Epithelial cell of prostate (primary cell): ENCODE measurements around the gene KRTAP5-3.

Experiments used
- DNase-seq: peaks from one replicate; pipeline ENCODE4 v3.0.0-alpha.2; 2011; ENCODE audit warnings: low read depth, low spot score
- H3K27ac ChIP-seq: fragments of 450-650 bp; 2 replicates; pipeline ENCODE4 v1.5.1; 2017; ENCODE audit warnings: mild to moderate bottlenecking

Gene KRTAP5-3

DNA sequence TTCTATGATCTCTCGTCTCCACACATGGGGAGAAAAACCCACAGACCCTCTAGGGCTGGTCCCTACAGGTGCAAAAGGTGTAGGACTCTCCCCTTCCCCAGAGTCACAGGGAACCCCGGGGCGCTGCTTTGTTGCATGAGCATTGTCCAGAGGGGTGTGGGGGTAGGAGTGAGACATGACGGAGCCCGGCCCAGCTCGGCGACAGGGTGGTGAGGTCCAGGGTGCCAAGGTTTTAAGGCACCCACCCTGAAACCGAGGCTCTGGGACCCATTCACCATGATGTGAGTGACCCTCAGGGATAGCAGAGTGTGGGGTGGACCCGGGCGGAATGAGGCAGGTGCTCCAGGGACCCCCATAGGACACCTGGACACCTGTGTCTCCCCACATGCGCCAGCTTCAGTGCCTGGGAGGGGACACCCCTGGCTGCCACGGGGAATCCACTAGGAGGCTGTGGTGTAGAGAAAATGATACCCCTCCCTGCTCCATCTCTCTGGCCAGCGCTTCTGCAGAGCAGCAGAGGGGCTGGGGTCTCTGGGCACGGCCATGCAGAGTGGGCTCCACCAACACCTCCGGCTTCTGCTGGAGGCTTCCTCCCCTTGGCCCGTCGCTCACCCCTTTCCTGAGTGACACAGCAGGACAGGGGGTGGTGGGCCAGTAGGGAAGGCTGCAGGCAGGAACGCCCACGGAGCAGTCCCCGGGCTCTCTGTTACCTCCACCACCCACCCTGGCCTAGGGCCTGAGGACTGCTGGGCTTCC lies 36.5 kb upstream of the KRTAP5-3 start:
- no peak overlapping the region for H3K27ac ChIP-seq

DNA sequence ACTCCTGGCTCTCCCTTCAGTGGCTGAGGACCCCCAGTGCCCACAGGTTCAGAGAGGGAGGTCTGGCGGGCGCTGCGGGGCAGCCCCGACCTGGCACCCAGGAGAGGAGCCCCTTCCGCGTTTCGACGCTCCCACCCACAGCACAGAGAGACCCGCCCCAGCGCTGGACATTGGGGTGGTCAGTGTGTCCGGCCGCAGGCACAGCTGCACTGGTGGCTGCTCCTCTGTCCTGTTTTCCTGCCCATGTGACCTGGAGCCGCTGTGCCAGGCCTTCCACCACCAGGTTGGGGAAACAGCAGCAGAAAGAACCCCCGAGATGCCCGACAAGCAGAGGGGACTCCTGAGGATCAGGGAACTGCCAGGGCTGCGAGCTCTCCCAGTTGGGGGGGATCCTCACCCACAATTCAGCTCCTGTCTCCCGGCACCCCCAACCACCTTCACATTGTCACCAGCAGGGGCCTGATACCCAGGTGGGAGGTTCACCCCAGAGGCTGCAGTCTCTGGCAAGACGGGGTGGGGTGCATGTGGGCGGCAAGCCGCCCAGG lies 35.0 kb upstream of the KRTAP5-3 start:
- no peak overlapping the region for H3K27ac ChIP-seq

More for the DNA sequence above, 36.5 kb upstream of the KRTAP5-3 start:
- no peak for DNase-seq

DNA sequence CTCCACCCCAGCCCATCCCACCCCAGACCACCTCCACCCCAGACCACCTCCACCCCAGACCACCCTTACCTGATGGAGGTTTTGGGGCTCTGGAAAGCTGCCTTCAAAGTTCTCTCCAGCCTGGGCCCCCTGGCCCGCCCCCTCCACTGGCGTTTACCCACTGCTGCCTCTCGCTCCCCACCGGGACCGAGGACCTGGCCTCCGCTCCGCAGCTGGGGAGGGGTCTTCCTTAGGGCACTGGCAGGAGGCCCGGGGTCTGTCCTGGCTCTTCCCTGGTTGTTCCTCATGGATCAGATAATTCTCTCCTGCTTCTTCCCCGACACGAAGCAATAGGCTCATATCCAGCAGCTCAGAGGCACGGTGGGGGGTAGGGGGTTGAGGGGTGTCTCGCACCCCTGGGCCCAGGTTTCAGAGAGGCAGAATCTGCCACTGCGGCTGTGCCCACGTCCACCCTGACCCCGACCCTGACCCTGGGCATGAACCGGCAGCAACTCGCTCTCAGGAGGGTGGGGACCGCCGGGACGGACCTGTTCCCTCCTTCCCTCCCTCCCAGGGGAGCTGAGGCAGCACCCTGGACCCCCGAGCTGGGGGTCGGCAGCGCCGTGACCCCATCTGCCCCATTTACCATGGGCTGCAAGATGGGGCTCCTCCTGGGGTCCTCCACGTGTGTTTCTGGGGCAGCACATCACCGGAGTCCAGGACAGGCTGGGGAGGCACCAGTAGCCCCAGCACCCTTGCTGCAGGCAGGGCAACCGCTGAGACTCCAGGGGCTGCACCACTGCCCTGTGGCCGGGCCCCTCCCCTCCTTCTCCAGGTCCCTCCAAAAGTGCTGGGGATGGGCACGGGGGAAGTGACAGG lies 34.3 kb upstream of the KRTAP5-3 start:
- no peak for DNase-seq
- H3K27ac ChIP-seq: no peak overlapping the region

More for the DNA sequence above, 35.0 kb upstream of the KRTAP5-3 start:
- DNase-seq: no peak

DNA sequence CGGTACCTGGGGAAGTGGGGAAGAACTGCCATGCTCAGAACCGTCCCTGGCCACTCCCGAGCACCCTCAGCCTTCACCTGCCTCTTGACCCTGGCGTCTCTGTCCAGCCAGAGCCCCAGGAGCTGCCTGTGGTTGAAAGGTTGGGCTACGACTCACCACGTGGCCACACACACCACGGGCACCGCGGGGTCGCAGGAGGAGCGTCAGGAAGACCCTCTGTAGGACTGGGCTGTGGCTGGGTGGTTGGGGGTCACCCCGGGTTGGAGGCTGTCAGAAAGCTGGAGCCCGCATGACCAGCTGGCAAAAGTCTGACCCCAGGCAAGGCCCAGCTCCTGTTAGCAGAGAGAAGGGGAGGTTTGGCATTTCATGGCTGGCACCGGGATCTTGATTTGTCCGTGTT lies 32.8 kb upstream of the KRTAP5-3 start:
- no peak overlapping the region for H3K27ac ChIP-seq
- no peak for DNase-seq

DNA sequence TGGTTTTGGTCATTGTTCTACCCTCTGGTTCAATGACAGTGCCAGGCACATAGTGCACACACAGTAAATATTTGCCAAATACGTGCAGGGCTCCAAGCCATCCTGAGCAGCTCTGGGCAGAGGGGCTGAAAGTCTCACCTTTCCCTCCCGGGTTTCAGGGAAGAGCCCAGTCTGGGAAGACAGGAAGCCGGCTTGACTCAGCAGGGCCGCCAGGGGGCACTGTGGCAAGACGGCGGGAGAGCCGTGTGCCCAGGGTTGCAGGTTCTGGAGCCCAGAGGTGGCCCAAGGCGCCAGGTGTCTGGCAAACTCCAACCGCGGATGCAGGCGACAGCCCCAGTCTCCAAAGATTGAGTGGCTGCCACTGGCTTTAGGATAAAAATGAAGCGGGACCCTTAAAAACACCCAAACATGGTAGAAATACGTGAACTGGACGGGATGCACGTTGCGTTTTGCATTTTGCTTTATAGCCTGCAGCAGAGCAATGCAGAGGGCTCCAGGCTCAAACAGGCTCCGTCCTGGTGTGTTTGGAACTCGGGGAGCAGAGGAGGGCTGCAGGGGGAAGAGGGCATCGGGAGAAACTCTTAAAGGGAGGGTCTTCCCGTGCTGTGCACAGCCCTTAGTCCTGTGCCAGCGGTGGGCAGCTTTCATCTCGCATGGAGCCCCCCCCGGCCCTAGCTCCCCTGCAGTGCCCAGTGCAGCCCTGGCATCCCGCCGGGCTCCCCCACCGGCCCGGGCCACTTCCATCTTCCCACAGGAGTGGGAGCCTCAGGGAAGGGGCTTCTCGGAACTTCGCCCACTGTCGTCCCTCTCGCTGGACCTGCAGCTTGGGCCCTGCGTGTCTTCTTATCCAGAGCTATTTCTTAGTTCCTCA lies 32.0 kb upstream of the KRTAP5-3 start:
- H3K27ac ChIP-seq: no peak overlapping the region
- no peak for DNase-seq

DNA sequence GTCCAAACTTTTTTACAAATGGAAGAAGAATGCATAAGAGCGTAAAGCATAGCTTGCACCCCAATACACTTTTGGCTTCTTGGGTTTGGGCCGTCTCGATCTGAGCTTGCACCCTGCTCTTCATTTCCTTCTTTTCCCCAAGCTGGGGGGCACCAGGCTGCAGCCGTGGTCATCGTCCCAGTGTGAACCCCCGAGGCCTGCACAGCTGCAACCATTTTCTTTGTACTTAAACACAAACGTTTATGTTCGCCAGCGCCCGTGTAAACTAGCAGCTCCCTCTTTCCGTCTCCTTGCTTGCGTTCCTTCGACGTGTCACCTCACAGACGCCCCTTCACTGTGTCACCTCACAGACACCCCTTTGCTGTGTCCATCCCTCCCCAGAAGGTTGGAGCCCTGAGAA lies 31.4 kb upstream of the KRTAP5-3 start:
- DNase-seq: no peak
- H3K27ac ChIP-seq: no peak overlapping the region

DNA sequence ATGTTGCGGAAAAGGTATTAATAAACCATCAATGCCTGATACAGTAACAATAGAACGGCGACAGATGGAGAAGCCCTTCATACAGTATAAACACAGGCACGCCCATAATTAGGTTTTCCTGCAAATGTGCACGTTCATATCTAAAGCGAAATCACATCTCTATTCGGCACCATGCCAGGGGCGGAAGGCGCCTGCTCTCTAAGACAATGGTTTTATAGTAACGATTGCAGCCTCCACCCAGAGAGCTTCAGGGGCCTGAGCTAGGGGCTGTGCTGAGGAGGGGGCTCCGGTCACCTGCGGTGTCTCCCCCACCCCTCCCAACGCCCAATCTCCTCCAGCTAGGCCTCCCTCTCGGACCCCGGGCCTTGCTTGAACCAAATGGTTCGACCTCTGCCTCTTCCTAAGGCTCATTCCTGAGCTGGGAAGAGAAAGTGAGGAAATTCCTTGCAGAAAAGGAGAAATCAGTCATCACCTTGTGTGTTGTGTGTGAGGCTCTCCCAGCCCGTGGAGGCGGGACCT lies 30.9 kb upstream of the KRTAP5-3 start:
- no peak for DNase-seq
- H3K27ac ChIP-seq: no peak overlapping the region

DNA sequence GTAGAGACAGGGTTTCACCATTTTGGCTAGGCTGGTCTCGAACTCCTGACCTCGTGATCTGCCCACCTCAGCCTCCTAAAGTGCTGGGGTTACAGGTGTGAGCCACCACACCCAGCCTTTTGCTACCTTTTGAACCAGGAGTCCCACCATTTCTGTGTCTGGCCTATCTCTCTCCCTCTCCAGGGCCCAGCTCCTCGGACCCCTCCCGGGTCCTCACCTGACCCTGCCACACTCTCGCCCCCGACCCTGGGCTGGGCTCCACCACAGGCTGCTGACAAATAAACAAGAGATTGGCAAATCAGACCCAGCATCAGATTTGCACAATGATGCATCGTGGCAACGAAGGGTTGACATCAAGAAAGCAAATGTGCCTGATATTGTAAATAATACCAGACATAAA lies 30.1 kb upstream of the KRTAP5-3 start:
- DNase-seq: no peak
- H3K27ac ChIP-seq: no peak overlapping the region

DNA sequence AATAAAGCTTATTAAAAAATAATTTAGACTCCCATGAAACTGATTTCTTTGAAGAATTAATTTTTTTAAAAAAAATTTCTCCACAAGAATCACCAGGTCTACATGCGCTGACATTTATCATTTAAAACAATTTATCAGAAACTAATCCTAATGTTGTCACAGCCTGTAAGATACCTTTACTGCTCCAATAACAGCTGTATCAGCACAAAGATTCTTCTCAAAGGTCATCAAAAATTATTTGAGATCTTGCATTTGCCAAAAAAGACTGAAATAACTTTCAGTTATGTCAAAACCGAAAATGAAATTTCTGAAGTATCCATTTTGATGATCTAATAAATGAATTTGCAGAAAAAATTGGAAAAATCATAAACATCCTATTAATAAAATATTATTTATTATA lies 29.4 kb upstream of the KRTAP5-3 start:
- no peak overlapping the region for H3K27ac ChIP-seq

DNA sequence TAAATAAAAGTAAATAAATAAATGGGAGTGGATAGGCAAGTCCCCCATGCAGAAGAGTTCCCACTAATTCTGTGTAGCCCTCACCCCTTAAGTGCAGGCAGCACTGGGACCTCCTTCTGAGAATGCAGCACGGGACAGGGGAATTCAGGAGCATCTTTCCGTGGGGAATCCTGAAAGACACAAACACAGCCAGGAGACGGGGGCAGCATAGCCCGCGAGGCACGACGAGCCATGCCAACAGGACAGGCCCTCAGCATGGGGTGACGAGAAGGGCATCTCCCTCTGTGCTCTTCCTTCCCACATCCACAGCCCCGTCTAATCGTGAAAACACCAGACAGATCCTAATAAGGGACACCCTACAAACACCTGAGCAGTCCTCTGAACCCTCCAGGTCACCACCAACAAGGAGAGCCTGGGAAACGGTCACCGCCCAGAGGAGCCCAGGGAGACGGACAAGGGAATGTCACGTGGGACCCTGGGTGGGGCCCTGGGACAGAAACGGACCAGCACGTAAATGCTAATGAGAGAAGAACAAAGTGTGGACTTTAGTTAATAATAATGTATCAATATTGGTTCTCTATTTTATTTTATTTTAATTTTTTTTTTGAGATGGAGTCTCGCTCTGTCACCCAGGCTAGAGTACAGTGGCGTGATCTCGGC lies 28.2 kb upstream of the KRTAP5-3 start:
- no peak for DNase-seq
- no peak overlapping the region for H3K27ac ChIP-seq

More for the DNA sequence above, 29.4 kb upstream of the KRTAP5-3 start:
- no peak for DNase-seq

DNA sequence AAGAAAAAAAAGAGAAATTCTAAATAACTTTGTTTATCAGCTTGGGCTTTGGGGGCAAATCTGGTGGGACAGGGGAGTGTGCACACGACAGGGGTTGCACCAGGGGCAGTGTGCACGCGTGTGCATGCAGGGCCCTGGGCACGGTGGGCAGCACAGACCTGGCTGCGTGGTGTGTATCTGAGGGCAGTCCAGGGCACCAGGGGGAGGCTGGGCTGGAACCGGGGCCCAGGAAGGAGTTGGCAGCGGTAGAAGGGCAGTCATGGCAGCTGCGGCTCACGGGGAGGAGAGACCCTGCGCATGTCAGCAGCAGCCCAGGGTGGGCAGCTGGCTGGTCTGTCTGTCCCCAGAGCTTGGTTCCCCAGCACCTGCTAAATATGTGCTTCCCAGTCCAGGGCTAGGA lies 25.6 kb upstream of the KRTAP5-3 start:
- DNase-seq: no peak
- H3K27ac ChIP-seq: no peak overlapping the region

DNA sequence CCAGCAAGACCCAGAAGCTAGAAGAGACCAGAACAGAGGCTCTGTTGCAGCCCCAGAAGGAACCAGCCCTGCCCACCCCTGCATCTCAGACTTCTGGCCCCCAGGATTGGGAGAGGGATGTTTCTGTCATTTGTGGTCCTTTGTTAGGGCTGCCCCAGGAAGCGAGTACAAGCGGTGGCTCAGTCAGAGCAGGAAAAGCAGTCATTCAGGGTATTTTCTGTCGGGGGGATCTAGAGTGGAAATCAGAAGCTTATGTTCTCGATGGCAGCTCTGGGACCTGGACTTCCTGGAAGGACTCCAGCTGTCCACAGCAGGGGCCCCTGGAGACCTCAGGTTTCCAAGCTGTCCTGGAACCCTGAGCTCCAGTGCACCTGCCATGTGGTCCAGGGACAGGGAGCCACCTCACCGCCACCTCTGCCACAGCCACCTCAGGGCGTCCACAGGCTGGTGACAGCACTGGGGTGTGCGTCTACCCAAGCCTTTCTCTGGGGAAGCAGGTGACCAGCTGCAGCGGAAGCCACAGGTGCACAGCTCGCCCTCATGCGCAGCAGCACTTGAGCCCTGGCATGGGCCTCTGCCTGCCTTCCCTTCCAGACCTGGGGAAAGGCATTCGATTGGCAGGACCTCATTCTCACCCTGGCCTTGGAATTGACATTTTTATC lies 23.9 kb upstream of the KRTAP5-3 start:
- no peak for DNase-seq
- H3K27ac ChIP-seq: no peak overlapping the region

DNA sequence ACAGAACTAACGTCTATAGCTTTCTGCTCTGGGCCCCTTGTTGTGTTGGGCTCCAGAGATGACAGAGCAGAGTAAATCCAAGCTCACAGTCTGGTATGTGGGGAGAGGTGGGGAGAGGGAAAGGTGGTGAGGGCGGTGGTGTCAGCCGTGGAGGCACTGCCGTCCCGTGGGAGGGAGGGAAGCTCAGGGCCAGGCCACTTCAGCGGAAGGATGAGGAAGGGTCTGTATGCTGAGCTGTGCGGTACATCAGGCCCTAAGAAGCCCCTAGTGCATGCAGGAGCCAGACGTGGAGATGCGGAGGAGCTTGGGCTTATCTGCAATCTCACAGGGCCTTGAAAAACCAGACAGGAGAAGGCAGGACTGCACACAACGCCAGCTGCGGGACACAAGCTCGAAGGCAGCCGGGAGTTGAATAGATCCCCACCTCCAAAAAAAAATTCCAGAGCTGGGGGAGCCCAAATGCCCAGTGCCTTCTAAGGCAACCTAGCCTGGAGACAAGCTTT lies 22.9 kb upstream of the KRTAP5-3 start:
- no peak for DNase-seq
- no peak overlapping the region for H3K27ac ChIP-seq

DNA sequence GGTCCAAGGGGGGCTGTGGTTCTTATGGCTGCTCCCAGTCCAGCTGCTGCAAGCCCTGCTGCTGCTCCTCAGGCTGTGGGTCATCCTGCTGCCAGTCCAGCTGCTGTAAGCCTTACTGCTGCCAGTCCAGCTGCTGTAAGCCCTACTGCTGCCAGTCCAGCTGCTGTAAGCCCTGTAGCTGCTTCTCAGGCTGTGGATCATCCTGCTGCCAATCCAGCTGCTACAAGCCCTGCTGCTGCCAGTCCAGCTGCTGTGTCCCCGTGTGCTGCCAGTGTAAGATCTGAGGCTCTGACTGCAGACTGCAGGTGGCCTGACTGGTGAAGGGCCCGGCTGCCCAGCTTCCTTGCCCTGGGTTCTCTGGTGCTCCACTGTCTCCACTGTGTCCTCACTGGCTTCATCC lies 22.0 kb upstream of the KRTAP5-3 start:
- DNase-seq: no peak
- H3K27ac ChIP-seq: no peak overlapping the region

DNA sequence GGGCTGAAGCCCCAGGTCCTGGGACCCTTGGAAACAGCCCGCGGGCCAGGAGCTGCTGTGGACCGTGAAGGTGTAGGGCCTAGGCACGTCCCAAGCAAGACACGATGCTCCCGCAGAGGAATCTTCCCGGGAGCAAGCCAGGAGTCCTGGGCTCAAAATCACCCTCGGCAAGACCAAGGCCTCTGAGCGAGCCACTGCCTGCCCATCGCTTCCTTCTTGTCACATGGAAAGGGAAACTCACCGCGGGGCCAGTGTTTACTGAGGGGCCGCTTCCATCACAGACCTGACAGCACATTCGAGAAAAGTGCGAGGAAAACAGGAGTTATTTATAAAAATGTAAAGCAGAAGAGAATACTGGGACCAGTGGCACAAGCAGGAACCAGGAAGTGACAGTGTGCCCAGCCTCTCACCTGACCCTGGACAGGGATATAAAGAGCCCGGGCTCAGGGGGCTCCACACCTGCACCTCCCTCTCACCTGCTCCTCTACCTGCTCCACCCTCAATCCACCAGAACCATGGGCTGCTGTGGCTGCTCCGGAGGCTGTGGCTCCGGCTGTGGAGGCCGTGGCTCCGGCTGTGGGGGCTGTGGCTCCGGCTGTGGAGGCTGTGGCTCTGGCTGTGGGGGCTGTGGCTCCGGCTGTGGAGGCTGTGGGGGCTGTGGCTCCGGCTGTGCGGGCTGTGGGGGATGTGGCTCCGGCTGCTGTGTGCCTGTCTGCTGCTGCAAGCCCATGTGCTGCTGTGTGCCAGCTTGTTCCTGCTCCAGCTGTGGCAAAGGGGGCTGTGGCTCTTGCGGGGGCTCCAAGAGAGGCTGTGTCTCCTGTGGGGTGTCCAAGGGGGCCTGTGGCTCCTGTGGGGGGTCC lies 21.3 kb upstream of the KRTAP5-3 start, which contains the start of gene KRTAP5-5:
TSS of gene KRTAP5-5 (plus strand) at position 450 of the 860 bp plus-strand sequence. CDS start at position 516, 66 bp downstream.
- no peak within 1 kb of the TSS for H3K27ac ChIP-seq
- no peak for DNase-seq

DNA sequence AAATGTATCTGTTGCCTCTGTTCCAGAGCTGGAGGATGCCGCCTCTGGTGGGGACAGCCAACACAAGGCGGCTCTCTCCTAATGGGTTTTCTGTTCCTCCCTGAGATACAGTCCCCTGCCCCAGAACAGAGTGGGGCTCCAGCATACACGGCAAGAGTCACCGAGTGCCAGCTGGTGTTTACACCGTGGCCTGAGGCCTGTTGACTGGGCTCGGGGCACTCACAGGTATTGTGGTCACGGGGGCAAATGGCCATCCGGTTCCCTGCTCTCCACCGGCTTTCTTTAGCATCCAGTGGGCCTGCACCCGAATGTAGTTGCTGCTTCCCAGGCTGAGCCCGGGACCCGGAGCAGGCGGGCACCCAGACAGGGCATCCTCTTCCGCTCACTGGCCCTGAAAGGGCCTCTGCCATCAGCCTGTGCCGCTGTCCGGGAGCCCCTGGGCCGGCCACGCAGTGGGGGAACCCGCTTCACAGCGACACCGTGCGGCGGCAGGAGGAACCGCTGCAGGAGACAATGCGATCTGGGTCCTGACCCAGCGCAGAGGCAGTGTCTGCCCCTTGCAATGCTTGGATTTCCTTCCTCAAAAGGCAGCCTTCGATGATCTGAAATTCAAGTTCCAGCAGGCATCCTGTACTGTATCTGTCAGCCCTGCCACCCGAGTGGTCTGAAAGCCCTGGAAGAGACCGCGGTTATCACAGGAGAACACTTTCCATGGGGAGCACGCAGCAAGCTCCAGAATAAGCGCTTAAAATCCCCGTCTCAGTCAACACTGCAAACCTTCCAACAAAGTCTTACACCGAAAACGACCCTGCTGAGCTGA lies 20.5 kb upstream of the KRTAP5-3 start:
- no peak overlapping the region for H3K27ac ChIP-seq
- no peak for DNase-seq

DNA sequence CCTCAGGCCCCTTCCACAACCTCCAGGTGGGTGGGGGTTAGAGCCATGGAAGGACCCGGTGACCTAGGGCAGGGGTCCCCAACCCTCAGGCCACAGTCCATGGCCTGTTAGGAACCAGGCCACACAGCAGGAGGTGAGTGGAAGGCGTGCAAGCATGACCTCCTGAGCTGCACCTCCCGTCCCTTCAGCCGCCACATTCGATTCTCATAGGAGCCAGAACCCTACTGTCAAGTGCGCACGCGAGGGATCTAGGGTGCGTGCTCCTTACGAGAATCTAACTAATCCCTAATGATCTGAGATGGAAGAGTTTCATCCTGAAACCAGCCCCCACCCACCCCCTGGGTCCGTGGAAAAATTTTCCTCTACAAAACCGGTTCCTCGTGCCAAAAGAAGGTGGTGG lies 17.3 kb upstream of the KRTAP5-3 start:
- no peak overlapping the region for H3K27ac ChIP-seq
- no peak for DNase-seq
